A549 (cell line): ENCODE results near the gene STRN. TPM values are rescaled to one million over a fixed set of nuclear protein-coding genes. Genes with fewer than 3 reads are reported as not detected.

Experiments used
- ATAC-seq, 2 experiments: fragments of 200-7000 bp in 1 of 2; fragments of >200 bp in 1 of 2; cut with Nextera tagmentation in 1 of 2; cut with Tn5 transposase in 1 of 2; 3 replicates each; pipeline versions ENCODE4 v1.8.0 to v1.9.1; 2018 to 2020; ENCODE audit warnings: mild to moderate bottlenecking in 1 of 2, moderate library complexity in 1 of 2
- CTCF ChIA-PET: fragments of 300-600 bp; sonication (Branson Sonifier 250); formaldehyde crosslinking; extraction: SDS; loops from one replicate; lab custom pipeline; 2021; ENCODE audit warnings: antibody characterized with exemption, inconsistent platforms; lab: Yijun Ruan, JAX
- POLR2A ChIA-PET: fragments of 350-600 bp; formaldehyde crosslinking; extraction: SDS; loops from one replicate; lab custom pipeline; 2021; ENCODE audit warnings: antibody characterized with exemption, inconsistent platforms; lab: Yijun Ruan, JAX
- DNase-seq, 2 experiments: peaks; one replicate each; pipeline versions ENCODE4 v3.0.0 to v3.0.0-alpha.2; 2011 to 2016; ENCODE audit warnings: low read depth in 1 of 2, low spot score in 1 of 2
- FAIRE-seq: peaks from 2 replicates; lab custom pipeline; 2011; peaks lifted over from hg19 to GRCh38; lab: Jason Lieb, UNC
- H3K27ac ChIP-seq, 2 experiments: fragments of >200 bp; sonication (Bioruptor Twin); formaldehyde crosslinking; 3 replicates each; pipeline ENCODE4 v1.5.1; 2016 to 2017
- H3K4me1 ChIP-seq: fragments of >200 bp; sonication (Bioruptor Twin); formaldehyde crosslinking; 3 replicates; pipeline ENCODE4 v1.6.1; 2016
- H3K4me2 ChIP-seq: fragments of >200 bp; sonication (Bioruptor Twin); formaldehyde crosslinking; 3 replicates; pipeline ENCODE4 v1.6.1; 2016
- H3K4me3 ChIP-seq: fragments of >200 bp; sonication (Bioruptor Twin); formaldehyde crosslinking; 3 replicates; pipeline ENCODE4 v1.5.1; 2016
- H3K9me3 ChIP-seq: fragments of >200 bp; sonication (Bioruptor Twin); formaldehyde crosslinking; 3 replicates; pipeline ENCODE4 v1.6.1; 2016
- BHLHE40 ChIP-seq: IDR thresholded peaks from 2 replicates; pipeline ENCODE4 v1.6.1; 2012; ENCODE audit warnings: low read depth, low read length, inconsistent platforms
- CBX8 ChIP-seq: fragments of 200-600 bp; sonication (generic); IDR thresholded peaks from 2 replicates; pipeline ENCODE4 v1.6.1; 2016
- CHD4 ChIP-seq: fragments of 200-600 bp; sonication (generic); IDR thresholded peaks from 2 replicates; pipeline ENCODE4 v1.6.1; 2016; ENCODE audit warnings: antibody characterized with exemption, mild to moderate bottlenecking, borderline replicate concordance
- ELK1 ChIP-seq: fragments of 150-350 bp; IDR thresholded peaks from 2 replicates; pipeline ENCODE4 v1.6.1; 2014; ENCODE audit warnings: low read depth, mild to moderate bottlenecking, low read length
- ESRRA ChIP-seq: fragments of 150-350 bp; IDR thresholded peaks from 2 replicates; pipeline ENCODE4 v1.6.1; 2014; ENCODE audit warnings: mild to moderate bottlenecking, low read length, borderline replicate concordance
- FOSL2 ChIP-seq, 2 experiments: fragments of 450-650 bp in 1 of 2; fragments of >200 bp in 1 of 2; sonication (Bioruptor Twin) in 1 of 2; formaldehyde crosslinking; IDR thresholded peaks; 2 replicates each; pipeline versions ENCODE4 v1.5.0 to v1.6.1; 2016 to 2020; ENCODE audit warnings: mild to moderate bottlenecking in 1 of 2, moderate library complexity in 1 of 2
- HOXA7 ChIP-seq: fragments of 250-450 bp; sonication (Bioruptor Pico); IDR thresholded peaks from 2 replicates; pipeline ENCODE4 v1.5.0; 2020; ENCODE audit warnings: mild to moderate bottlenecking, moderate library complexity
- HOXB13 ChIP-seq: fragments of 250-450 bp; sonication (Bioruptor Pico); IDR thresholded peaks from 2 replicates; pipeline ENCODE4 v1.5.0; 2020; ENCODE audit warnings: low read depth, mild to moderate bottlenecking, moderate library complexity
- JUN ChIP-seq, 2 experiments: fragments of >200 bp; sonication (Bioruptor Twin); formaldehyde crosslinking; IDR thresholded peaks; 2 replicates in 1 of 2; 3 replicates in 1 of 2; pipeline ENCODE4 v1.6.1; 2016 to 2017
- MAZ ChIP-seq: fragments of 150-350 bp; IDR thresholded peaks from 2 replicates; pipeline ENCODE4 v1.6.1; 2014; ENCODE audit warnings: antibody characterized with exemption, low read depth, low read length, borderline replicate concordance
- MYC ChIP-seq: IDR thresholded peaks from 2 replicates; pipeline ENCODE4 v1.6.1; 2012; ENCODE audit warnings: mild to moderate bottlenecking, inconsistent platforms, low read length, improper control_type of control experiment, borderline replicate concordance
- NR3C1 ChIP-seq: fragments of >200 bp; sonication (Bioruptor Twin); formaldehyde crosslinking; IDR thresholded peaks from 3 replicates; pipeline ENCODE4 v1.6.1; 2017
- PHF8 ChIP-seq: fragments of 200-600 bp; sonication (generic); IDR thresholded peaks from 2 replicates; pipeline ENCODE4 v1.6.1; 2016; ENCODE audit warnings: low read depth, mild to moderate bottlenecking, antibody characterized with exemption, moderate library complexity, borderline replicate concordance
- POLR2AphosphoS2 ChIP-seq: conservative IDR thresholded peaks from 2 replicates; pipeline ENCODE4 v1.6.1; 2012; ENCODE audit warnings: low read length, improper control_type of control experiment, inconsistent platforms
- RAD21 ChIP-seq, 2 experiments: fragments of >200 bp in 1 of 2; sonication (Bioruptor Twin) in 1 of 2; formaldehyde crosslinking in 1 of 2; IDR thresholded peaks in 1 of 2; conservative IDR thresholded peaks in 1 of 2; 2 replicates in 1 of 2; 3 replicates in 1 of 2; pipeline ENCODE4 v1.6.1; 2012 to 2018; ENCODE audit warnings: inconsistent platforms in 1 of 2
- RARB ChIP-seq: fragments of 250-450 bp; sonication (Bioruptor Pico); IDR thresholded peaks from 2 replicates; pipeline ENCODE4 v1.8.0; 2021; ENCODE audit warnings: mild to moderate bottlenecking, moderate library complexity
- RCOR1 ChIP-seq: fragments of 150-350 bp; IDR thresholded peaks from 2 replicates; pipeline ENCODE4 v1.6.1; 2014; ENCODE audit warnings: antibody characterized with exemption, low read length, low read depth
- RNF2 ChIP-seq: fragments of 200-600 bp; sonication (generic); IDR thresholded peaks from 2 replicates; pipeline ENCODE4 v1.6.1; 2016; ENCODE audit warnings: low read depth, mild to moderate bottlenecking, antibody characterized with exemption, moderate library complexity, borderline replicate concordance
- SMC3 ChIP-seq: fragments of >200 bp; sonication (Bioruptor Twin); formaldehyde crosslinking; IDR thresholded peaks from 3 replicates; pipeline ENCODE4 v1.6.1; 2018; ENCODE audit warnings: inconsistent platforms
- TP53 ChIP-seq: fragments of 250-450 bp; sonication (Bioruptor Pico); IDR thresholded peaks from 2 replicates; pipeline ENCODE4 v1.5.0; 2021; ENCODE audit warnings: mild to moderate bottlenecking, moderate library complexity
- WGBS: methylation state at CpG from one replicate; pipeline ENCODE4 v1.1.6; 2017; ENCODE audit errors: missing lambda C conversion rate; 5-methylcytosine and 5-hydroxymethylcytosine counted together
- polyA plus RNA-seq, 4 experiments: library from polyadenylated mRNA; depleted of rRNA in 3 of 4; stranded (reverse); fragments of >200 nt; fragmentation: RNase III in 1 of 4; extraction: RNeasy Plus Mini Kit Qiagen cat#74134 plus additional on column Dnase treatment in 1 of 4; gene quantifications; 2 replicates in 3 of 4; 3 replicates in 1 of 4; pipeline ENCODE4 v1.2.3, GENCODE V29; 2011 to 2017
- TF ChIP-seq, protein P1 (sequence below): fragments of 250-450 bp; sonication (Bioruptor Pico); IDR thresholded peaks from 2 replicates; pipeline ENCODE4 v1.5.0; 2021; ENCODE audit warnings: mild to moderate bottlenecking, moderate library complexity, borderline replicate concordance
- TF ChIP-seq, protein P2 (sequence below): IDR thresholded peaks from 2 replicates; pipeline ENCODE4 v1.6.1; 2012
- TF ChIP-seq, protein P3 (sequence below): fragments of >200 bp; sonication (Bioruptor Twin); formaldehyde crosslinking; IDR thresholded peaks from 3 replicates; pipeline ENCODE4 v1.6.1; 2016

STRN gene
- polyA plus RNA-seq, 2 of the 4 experiments (the other 2 are of a cell fraction): 13.1 to 36.0 TPM

GRCh38 chr2:36971990-36972389 is 5.7 kb upstream of the STRN start:
- TF ChIP-seq POLR2AphosphoS2 (no peak), MYC (no peak), HOXB13 (CRISPR knock-in tag) (no peak), BHLHE40 (no peak), RCOR1 (no peak), NR3C1 (no peak), RAD21 (conservative IDR thresholded peaks at IDR 0.05 in 1 of 2, IDR thresholded peaks at IDR 0.05 in 1 of 2) (no peak), RARB (no peak), MAZ (no peak), SMC3 (no peak), CHD4 (no peak), TP53 (CRISPR knock-in tag) (no peak), FOSL2 (IDR thresholded peaks at IDR 0.05) (no peak), FOSL2 (CRISPR knock-in tag; IDR thresholded peaks at IDR 0.05) (no peak)
- TF ChIP-seq, protein P1, sequence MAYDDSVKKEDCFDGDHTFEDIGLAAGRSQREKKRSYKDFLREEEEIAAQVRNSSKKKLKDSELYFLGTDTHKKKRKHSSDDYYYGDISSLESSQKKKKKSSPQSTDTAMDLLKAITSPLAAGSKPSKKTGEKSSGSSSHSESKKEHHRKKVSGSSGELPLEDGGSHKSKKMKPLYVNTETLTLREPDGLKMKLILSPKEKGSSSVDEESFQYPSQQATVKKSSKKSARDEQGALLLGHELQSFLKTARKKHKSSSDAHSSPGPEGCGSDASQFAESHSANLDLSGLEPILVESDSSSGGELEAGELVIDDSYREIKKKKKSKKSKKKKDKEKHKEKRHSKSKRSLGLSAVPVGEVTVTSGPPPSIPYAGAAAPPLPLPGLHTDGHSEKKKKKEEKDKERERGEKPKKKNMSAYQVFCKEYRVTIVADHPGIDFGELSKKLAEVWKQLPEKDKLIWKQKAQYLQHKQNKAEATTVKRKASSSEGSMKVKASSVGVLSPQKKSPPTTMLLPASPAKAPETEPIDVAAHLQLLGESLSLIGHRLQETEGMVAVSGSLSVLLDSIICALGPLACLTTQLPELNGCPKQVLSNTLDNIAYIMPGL (CRISPR knock-in tag): no peak
- TF ChIP-seq, protein P2, sequence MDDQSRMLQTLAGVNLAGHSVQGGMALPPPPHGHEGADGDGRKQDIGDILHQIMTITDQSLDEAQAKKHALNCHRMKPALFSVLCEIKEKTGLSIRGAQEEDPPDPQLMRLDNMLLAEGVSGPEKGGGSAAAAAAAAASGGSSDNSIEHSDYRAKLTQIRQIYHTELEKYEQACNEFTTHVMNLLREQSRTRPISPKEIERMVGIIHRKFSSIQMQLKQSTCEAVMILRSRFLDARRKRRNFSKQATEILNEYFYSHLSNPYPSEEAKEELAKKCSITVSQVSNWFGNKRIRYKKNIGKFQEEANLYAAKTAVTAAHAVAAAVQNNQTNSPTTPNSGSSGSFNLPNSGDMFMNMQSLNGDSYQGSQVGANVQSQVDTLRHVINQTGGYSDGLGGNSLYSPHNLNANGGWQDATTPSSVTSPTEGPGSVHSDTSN: no peak
- TF ChIP-seq, protein P3, sequence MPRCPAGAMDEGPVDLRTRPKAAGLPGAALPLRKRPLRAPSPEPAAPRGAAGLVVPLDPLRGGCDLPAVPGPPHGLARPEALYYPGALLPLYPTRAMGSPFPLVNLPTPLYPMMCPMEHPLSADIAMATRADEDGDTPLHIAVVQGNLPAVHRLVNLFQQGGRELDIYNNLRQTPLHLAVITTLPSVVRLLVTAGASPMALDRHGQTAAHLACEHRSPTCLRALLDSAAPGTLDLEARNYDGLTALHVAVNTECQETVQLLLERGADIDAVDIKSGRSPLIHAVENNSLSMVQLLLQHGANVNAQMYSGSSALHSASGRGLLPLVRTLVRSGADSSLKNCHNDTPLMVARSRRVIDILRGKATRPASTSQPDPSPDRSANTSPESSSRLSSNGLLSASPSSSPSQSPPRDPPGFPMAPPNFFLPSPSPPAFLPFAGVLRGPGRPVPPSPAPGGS: no peak
- no peak overlapping the region for H3K4me3 ChIP-seq
- ATAC-seq (no peak), FAIRE-seq (no peak), DNase-seq (no peak)
- H3K4me1 ChIP-seq: peaks cover 9% of the 10 kb centered on the region
- ChIA-PET POLR2A (no interaction called here), CTCF (no interaction called here)
- no peaks in the 10 kb centered on the region for H3K9me3 ChIP-seq
- H3K27ac ChIP-seq: no peak overlapping the region
- no peak overlapping the region for H3K4me2 ChIP-seq

DNA sequence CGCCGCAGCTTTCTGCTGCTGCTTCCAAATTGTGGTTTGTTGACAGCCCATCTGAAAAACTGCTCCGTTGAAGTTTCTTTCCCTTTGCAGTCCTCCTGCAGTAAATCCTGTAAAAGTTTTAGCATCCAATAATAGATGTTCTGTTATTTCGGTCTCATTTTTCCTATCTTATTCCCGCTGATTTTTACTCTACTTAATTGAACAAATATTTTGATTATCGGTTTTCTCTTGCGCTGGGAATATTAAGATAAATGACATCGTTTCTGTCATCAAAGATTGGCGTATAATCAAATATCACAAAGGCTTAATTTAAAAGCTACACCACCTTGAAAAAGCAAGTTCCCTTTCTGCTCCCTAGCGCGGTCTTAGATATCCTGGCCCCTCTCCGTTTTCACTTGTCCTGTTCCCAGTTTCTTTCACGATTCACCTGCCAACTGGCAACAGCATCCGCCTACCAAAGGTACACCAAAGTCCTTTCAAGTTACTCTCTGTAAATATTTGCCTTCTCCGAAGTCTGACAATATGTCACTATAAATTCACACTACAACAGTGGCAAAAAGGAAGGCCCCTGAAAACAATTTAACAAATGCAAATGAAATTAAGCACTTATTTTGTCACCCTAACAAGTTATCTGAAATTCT is 1.0 kb upstream of the STRN start:
- Histone ChIP-seq H3K4me2 (peak overlapping the region; percentile 73), H3K4me3 (peak overlapping the region; percentile 96), H3K9me3 (no peaks in the 10 kb centered on the region), H3K4me1 (peaks cover 21% of the 10 kb centered on the region), H3K27ac (peak overlapping the region; percentile 77 to 90)
- POLR2A ChIA-PET: interaction anchor here (1.2 kb wide), 1 partner anchor 16 kb away, joined by 5 read pairs; no protein-coding TSS in a partner anchor
- CTCF ChIA-PET: interaction anchor here (0.7 to 1.6 kb wide), 2 partner anchors 9 to 49 kb away, joined by 3 read pairs; no protein-coding TSS in a partner anchor
- FAIRE-seq (no peak), ATAC-seq (no peak), DNase-seq (no peak)
- TF ChIP-seq PHF8 (0 out of 2 replicates have a peak, but pooled peaks have one; percentile 8), ELK1 (no peak), HOXA7 (CRISPR knock-in tag) (no peak), CBX8 (no peak), JUN (IDR thresholded peaks at IDR 0.05) (no peak), RNF2 (0 out of 2 replicates have a peak, but pooled peaks have one; percentile 8), ESRRA (no peak)
- 57% methylated on average over 15 of the region's 15 CpGs for WGBS
